Left ventricle myocardium inferior (tissue), 1 donor: ENCODE data around the gene SCAANT1. TPM values are rescaled to one million over a fixed set of nuclear protein-coding genes. Genes with fewer than 3 reads are reported as not detected.

Experiments
- DNase-seq: peaks from one replicate; pipeline ENCODE4 v3.0.0-alpha.2; 2020
- H3K27ac ChIP-seq: fragments of 200-600 bp; replicated peaks from 2 replicates; pipeline ENCODE4 v1.8.0; 2021
- H3K27me3 ChIP-seq: fragments of 200-600 bp; 2 replicates; pipeline ENCODE4 v1.8.0; 2021; ENCODE audit warnings: low read depth
- H3K36me3 ChIP-seq: fragments of 200-600 bp; 2 replicates; pipeline ENCODE4 v1.8.0; 2021
- H3K4me1 ChIP-seq: fragments of 200-600 bp; 2 replicates; pipeline ENCODE4 v1.8.0; 2021
- H3K4me3 ChIP-seq: fragments of 200-600 bp; 2 replicates; pipeline ENCODE4 v1.8.0; 2021; ENCODE audit warnings: mild to moderate bottlenecking, moderate library complexity
- H3K9me3 ChIP-seq: fragments of 200-600 bp; replicated peaks from 2 replicates; pipeline ENCODE4 v1.8.0; 2021
- CTCF ChIP-seq: fragments of 200-600 bp; IDR thresholded peaks from 2 replicates; pipeline ENCODE4 v1.8.0; 2021; ENCODE audit warnings: antibody characterized with exemption, mild to moderate bottlenecking, borderline replicate concordance
- intact Hi-C: fragments of 100-400 bp; cut with micrococcal nuclease; formaldehyde crosslinking; loops from one replicate; pipeline ENCODE4 v1.11.0; 2022
- total RNA-seq: library from RNA; stranded (reverse); fragmentation: NEBNext Ultra II Directional; extraction: Animal tissue kit (Norgen Biotek cat#: 25700); gene quantifications from one replicate; pipeline ENCODE4 v1.2.1, GENCODE V29; 2021
- donor health status: DM: no; HTN: yes; CAD: no; lungs with severe emphysema.

The SCAANT1 gene
- total RNA-seq, 1 donor from 2014 or later = not detected

- Histone ChIP-seq H3K36me3 (peaks cover 34% of the 10 kb centered on the region), H3K4me1 (peaks cover 44% of the 10 kb centered on the region), H3K27me3 (no peaks in the 10 kb centered on the region), H3K9me3 (no peaks in the 10 kb centered on the region), H3K27ac (no peak overlapping the region), H3K4me3 (no peak overlapping the region)
- TF ChIP-seq CTCF = no peak
- DNase-seq = no peak
- intact Hi-C loops = no loop called here
Observed at GRCh38 chr3:63914312-63914711, 2.1 kb upstream of the SCAANT1 start.

GRCh38 chr3:63912768-63913588 is 795 bp upstream of the SCAANT1 start:
- intact Hi-C loops = no loop called here
- DNase-seq = peak; percentile 36
- no peak for TF ChIP-seq CTCF

GRCh38 chr3:63911509-63911872 is 692 bp downstream of the SCAANT1 start:
- intact Hi-C loops = no loop called here
- no peak for TF ChIP-seq CTCF
- peaks cover 58% of the 10 kb centered on the region for H3K4me1 ChIP-seq

More at GRCh38 chr3:63912768-63913588, 795 bp upstream of the SCAANT1 start:
- peaks cover 55% of the 10 kb centered on the region for H3K4me1 ChIP-seq
- no peaks in the 10 kb centered on the region for H3K27me3 ChIP-seq
- H3K36me3 ChIP-seq = peaks cover 24% of the 10 kb centered on the region
- no peaks in the 10 kb centered on the region for H3K9me3 ChIP-seq
- H3K4me3 ChIP-seq = peak overlapping the region; percentile 78
- H3K27ac ChIP-seq = peak overlapping the region; percentile 99

GRCh38 chr3:63910891-63911290 is 1.3 kb downstream of the SCAANT1 start:
- Histone ChIP-seq H3K27me3 (no peaks in the 10 kb centered on the region), H3K9me3 (no peaks in the 10 kb centered on the region), H3K36me3 (peaks cover 11% of the 10 kb centered on the region), H3K4me1 (peaks cover 58% of the 10 kb centered on the region), H3K4me3 (peak overlapping the region; percentile 78), H3K27ac (peak overlapping the region; percentile 99)
- DNase-seq = no peak
- intact Hi-C loops = no loop called here
- no peak for TF ChIP-seq CTCF

More at GRCh38 chr3:63911509-63911872, 692 bp downstream of the SCAANT1 start:
- H3K27ac ChIP-seq = peak overlapping the region; percentile 99
- DNase-seq = no peak
- peaks cover 17% of the 10 kb centered on the region for H3K36me3 ChIP-seq
- no peaks in the 10 kb centered on the region for H3K9me3 ChIP-seq
- H3K27me3 ChIP-seq = no peaks in the 10 kb centered on the region
- H3K4me3 ChIP-seq = peak overlapping the region; percentile 78

- no peak overlapping the region for H3K4me3 ChIP-seq
- DNase-seq = no peak
- peaks cover 4% of the 10 kb centered on the region for H3K36me3 ChIP-seq
- H3K27me3 ChIP-seq = no peaks in the 10 kb centered on the region
- peaks cover 58% of the 10 kb centered on the region for H3K4me1 ChIP-seq
- TF ChIP-seq CTCF = no peak
- H3K27ac ChIP-seq = no peak overlapping the region
- H3K9me3 ChIP-seq = no peaks in the 10 kb centered on the region
- intact Hi-C loops = no loop called here
Observed at GRCh38 chr3:63910001-63910400, 2.2 kb downstream of the SCAANT1 start.
